RPMI7951 (cell line): Measurements from ENCODE around the gene RYR1. TPM values are rescaled to one million over a fixed set of nuclear protein-coding genes. Genes with fewer than 3 reads are reported as not detected.
"Not testable (repeated sequence)": the region's sequence is repeated elsewhere in the genome, so short reads cannot be mapped to it uniquely, and the experiment has no call there.

Experiments
- DNase-seq: peaks from one replicate; pipeline ENCODE4 v3.0.0-alpha.2; 2012; ENCODE audit warnings: low read depth
- total RNA-seq: library from RNA; depleted of rRNA; stranded (reverse); fragments of >200 nt; shearing (Covaris generic); gene quantifications from 2 replicates; pipeline ENCODE4 v1.2.3, GENCODE V29; 2014

The RYR1 gene
- total RNA-seq, 1 experiment from 2014 or later, result not detected

- no peak for DNase-seq
Measured at GRCh38 chr19:38513762-38514167, 80.3 kb downstream of the RYR1 start.

- peak; percentile 48 for DNase-seq
Measured at GRCh38 chr19:38514812-38515633, 81.5 kb downstream of the RYR1 start.

GRCh38 chr19:38515896-38516295 is 82.4 kb downstream of the RYR1 start:
- DNase-seq, result no peak

GRCh38 chr19:38516802-38517201 is 83.3 kb downstream of the RYR1 start:
- DNase-seq, result no peak

- DNase-seq, result no peak
Measured at GRCh38 chr19:38517321-38517720, 83.8 kb downstream of the RYR1 start.

- DNase-seq, result not testable (repeated sequence)
Measured at GRCh38 chr19:38517980-38518379, 84.5 kb downstream of the RYR1 start.

- DNase-seq, result no peak
Measured at GRCh38 chr19:38519168-38519567, 85.7 kb downstream of the RYR1 start.

GRCh38 chr19:38519988-38520387 is 86.5 kb downstream of the RYR1 start:
- no peak for DNase-seq

GRCh38 chr19:38522915-38523314 is 89.4 kb downstream of the RYR1 start:
- no peak for DNase-seq

GRCh38 chr19:38523319-38523718 is 89.8 kb downstream of the RYR1 start:
- no peak for DNase-seq

GRCh38 chr19:38524369-38524768 is 90.9 kb downstream of the RYR1 start:
- no peak for DNase-seq

- no peak for DNase-seq
Measured at GRCh38 chr19:38524994-38525634, 91.6 kb downstream of the RYR1 start.

GRCh38 chr19:38526430-38526829 is 92.9 kb downstream of the RYR1 start:
- no peak for DNase-seq

GRCh38 chr19:38527466-38528136 is 94.1 kb downstream of the RYR1 start:
- DNase-seq, result no peak

GRCh38 chr19:38528213-38528755 is 94.8 kb downstream of the RYR1 start:
- DNase-seq, result no peak

- no peak for DNase-seq
Measured at GRCh38 chr19:38528931-38529330, 95.4 kb downstream of the RYR1 start.

- DNase-seq, result no peak
Measured at GRCh38 chr19:38531515-38531914, 98.0 kb downstream of the RYR1 start.

GRCh38 chr19:38532939-38533338 is 99.4 kb downstream of the RYR1 start:
- no peak for DNase-seq

GRCh38 chr19:38534574-38534973 is 101.1 kb downstream of the RYR1 start:
- no peak for DNase-seq

GRCh38 chr19:38535212-38535611 is 101.7 kb downstream of the RYR1 start:
- no peak for DNase-seq

GRCh38 chr19:38537071-38537936 is 103.8 kb downstream of the RYR1 start:
- no peak for DNase-seq
